Neural cell (in vitro differentiated cells): ENCODE measurements around the gene TIMM17A. TPM values are rescaled to one million over a fixed set of nuclear protein-coding genes. Genes with fewer than 3 reads are reported as not detected.

Source experiments
- H2AFZ ChIP-seq: fragments of 200-600, 300-800 bp; sonication (generic), shearing (Covaris generic); 2 replicates; pipeline ENCODE4 v1.6.0; 2014; ENCODE audit warnings: low read depth, mild to moderate bottlenecking, antibody characterized with exemption, low read length, moderate library complexity
- H3F3A ChIP-seq: fragments of 200-600 bp; shearing (Covaris generic); 2 replicates; pipeline ENCODE4 v1.6.1; 2016; ENCODE audit warnings: mild to moderate bottlenecking, moderate library complexity, mixed read lengths, antibody characterized with exemption, low read length; ENCODE audit not compliant: insufficient read depth, poor library complexity, severe bottlenecking
- H3K27ac ChIP-seq: fragments of 200-600, 300-800 bp; sonication (generic), shearing (Covaris generic); 2 replicates; pipeline ENCODE4 v1.5.1; 2014; ENCODE audit warnings: mild to moderate bottlenecking, low read length, moderate library complexity
- H3K27me3 ChIP-seq: fragments of 300-800, 200-600 bp; sonication (generic), shearing (Covaris generic); 2 replicates; pipeline ENCODE4 v1.6.0; 2014; ENCODE audit warnings: mild to moderate bottlenecking, low read depth, low read length, moderate library complexity; ENCODE audit not compliant: insufficient read depth
- H3K36me3 ChIP-seq: fragments of 300-800, 200-600 bp; sonication (generic), shearing (Covaris generic); 2 replicates; pipeline ENCODE4 v1.5.1; 2014; ENCODE audit warnings: mild to moderate bottlenecking, antibody characterized with exemption, low read length, moderate library complexity; ENCODE audit not compliant: insufficient read depth
- H3K4me2 ChIP-seq: fragments of 300-800, 200-600 bp; sonication (generic), shearing (Covaris generic); 2 replicates; pipeline ENCODE4 v1.6.0; 2014; ENCODE audit warnings: mild to moderate bottlenecking, low read length
- H3K4me3 ChIP-seq: fragments of 300-800, 200-600 bp; sonication (generic), shearing (Covaris generic); 2 replicates; pipeline ENCODE4 v1.5.1; 2014; ENCODE audit warnings: mild to moderate bottlenecking, low read length, moderate library complexity
- H3K79me2 ChIP-seq: fragments of 200-600 bp; shearing (Covaris generic); replicated peaks from 2 replicates; pipeline ENCODE4 v1.6.0; 2014; ENCODE audit warnings: mild to moderate bottlenecking, low read length, moderate library complexity; ENCODE audit not compliant: insufficient read depth
- H3K9ac ChIP-seq: fragments of 300-800, 200-600 bp; sonication (generic), shearing (Covaris generic); 2 replicates; pipeline ENCODE4 v1.6.1; 2016; ENCODE audit warnings: mild to moderate bottlenecking, low read length, mixed read lengths
- H3K9me2 ChIP-seq: fragments of 200-600 bp; shearing (Covaris generic); 2 replicates; pipeline ENCODE4 v1.6.1; 2016; ENCODE audit warnings: mild to moderate bottlenecking, low read length, mixed read lengths; ENCODE audit not compliant: insufficient read depth
- H3K9me3 ChIP-seq: fragments of 200-600, 300-800 bp; sonication (generic), shearing (Covaris generic); 2 replicates; pipeline ENCODE4 v1.6.1; 2016; ENCODE audit warnings: mild to moderate bottlenecking, mixed run types, low read length, moderate library complexity, mixed read lengths
- H4K20me1 ChIP-seq: fragments of 200-600 bp; shearing (Covaris generic); 2 replicates; pipeline ENCODE4 v1.6.1; 2016; ENCODE audit warnings: mild to moderate bottlenecking, mixed run types; ENCODE audit not compliant: insufficient read depth
- CTCF ChIP-seq: fragments of 450-650 bp; IDR thresholded peaks from 2 replicates; pipeline ENCODE4 v1.5.1; 2014; ENCODE audit warnings: antibody characterized with exemption, mild to moderate bottlenecking, moderate library complexity; ENCODE audit not compliant: poor library complexity, severe bottlenecking
- EP300 ChIP-seq: fragments of 450-650 bp; conservative IDR thresholded peaks from 2 replicates; pipeline ENCODE4 v1.6.1; 2014; ENCODE audit warnings: antibody characterized with exemption, mild to moderate bottlenecking, moderate library complexity; ENCODE audit not compliant: poor library complexity, severe bottlenecking
- EZH2 ChIP-seq: fragments of 200-600, 300-800 bp; shearing (Covaris generic), sonication (generic); IDR thresholded peaks from 2 replicates; pipeline ENCODE4 v1.6.1; 2014; ENCODE audit warnings: antibody characterized with exemption, low read length, borderline replicate concordance, mild to moderate bottlenecking; ENCODE audit not compliant: insufficient read depth, poor library complexity, severe bottlenecking
- MXI1 ChIP-seq: fragments of 450-650 bp; conservative IDR thresholded peaks from 2 replicates; pipeline ENCODE4 v1.6.1; 2014; ENCODE audit warnings: antibody characterized with exemption, mild to moderate bottlenecking; ENCODE audit not compliant: poor library complexity, severe bottlenecking
- POLR2AphosphoS5 ChIP-seq: IDR thresholded peaks from 2 replicates; pipeline ENCODE4 v1.6.1; 2012
- RAD21 ChIP-seq: fragments of 450-650 bp; conservative IDR thresholded peaks from 2 replicates; pipeline ENCODE4 v1.6.1; 2014; ENCODE audit warnings: antibody characterized with exemption, mild to moderate bottlenecking, moderate library complexity
- REST ChIP-seq: IDR thresholded peaks from 2 replicates; pipeline ENCODE4 v1.6.1; 2012; ENCODE audit warnings: borderline replicate concordance
- SMC3 ChIP-seq: fragments of 450-650 bp; conservative IDR thresholded peaks from 2 replicates; pipeline ENCODE4 v1.6.1; 2014; ENCODE audit warnings: antibody characterized with exemption, mild to moderate bottlenecking, moderate library complexity; ENCODE audit not compliant: poor library complexity
- TAF1 ChIP-seq: IDR thresholded peaks from 2 replicates; pipeline ENCODE4 v1.6.1; 2012; ENCODE audit warnings: low read depth
- polyA plus RNA-seq: library from polyadenylated mRNA; depleted of rRNA; stranded (reverse); fragments of >200 nt; gene quantifications from 2 replicates; pipeline ENCODE4 v1.2.3, GENCODE V29; 2014

Gene TIMM17A
- polyA plus RNA-seq, 1 donor from 2014 or later: 91.7 TPM

DNA sequence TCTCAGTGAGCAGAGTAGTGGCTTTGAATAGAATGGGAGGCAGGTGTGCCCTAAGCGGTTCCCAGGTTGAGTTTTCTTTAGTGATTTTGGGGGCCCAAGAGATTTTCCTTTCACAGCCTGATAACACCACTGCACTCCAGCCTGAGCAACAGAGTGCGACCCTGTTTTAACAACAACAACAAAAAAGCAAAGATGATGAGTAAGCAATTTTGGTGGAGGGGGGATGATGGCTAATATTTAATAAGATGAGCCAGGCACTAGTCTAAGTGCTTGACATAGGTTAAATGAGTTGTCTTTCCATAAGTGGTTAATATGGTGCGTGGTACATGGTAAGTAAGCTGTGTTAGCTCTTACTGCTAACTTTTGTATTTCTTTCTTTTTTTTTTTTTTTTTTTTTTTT, 29.1 kb downstream of the TIMM17A start:
- H2AFZ ChIP-seq: no peak overlapping the region
- H3K9ac ChIP-seq: no peak overlapping the region
- no peaks in the 10 kb centered on the region for H3K9me2 ChIP-seq
- TF ChIP-seq TAF1 (no peak), REST (no peak), MXI1 (no peak), EP300 (no peak), POLR2AphosphoS5 (no peak), RAD21 (no peak), CTCF (no peak)
- H3F3A ChIP-seq: no peaks in the 10 kb centered on the region
- H3K79me2 ChIP-seq: peaks cover 29% of the 10 kb centered on the region
- no peaks in the 10 kb centered on the region for H3K36me3 ChIP-seq
- H3K9me3 ChIP-seq: no peaks in the 10 kb centered on the region
- H3K4me3 ChIP-seq: peak overlapping the region; percentile 74
- no peaks in the 10 kb centered on the region for H4K20me1 ChIP-seq
- H3K4me2 ChIP-seq: no peak overlapping the region
- H3K27me3 ChIP-seq: no peaks in the 10 kb centered on the region
- H3K27ac ChIP-seq: no peak overlapping the region

- no peaks in the 10 kb centered on the region for H3K9me3 ChIP-seq
- peaks cover 4% of the 10 kb centered on the region for H3K36me3 ChIP-seq
- peaks cover 29% of the 10 kb centered on the region for H3K79me2 ChIP-seq
- H2AFZ ChIP-seq: no peak overlapping the region
- no peaks in the 10 kb centered on the region for H4K20me1 ChIP-seq
- no peaks in the 10 kb centered on the region for H3K9me2 ChIP-seq
- no peak overlapping the region for H3K9ac ChIP-seq
- no peak overlapping the region for H3K27ac ChIP-seq
- H3K4me2 ChIP-seq: no peak overlapping the region
- no peak for TF ChIP-seq SMC3
- no peak for TF ChIP-seq TAF1
- no peak for TF ChIP-seq MXI1
- TF ChIP-seq RAD21: no peak
- TF ChIP-seq EP300: no peak
- no peak overlapping the region for H3K4me3 ChIP-seq
- no peaks in the 10 kb centered on the region for H3K27me3 ChIP-seq
- no peaks in the 10 kb centered on the region for H3F3A ChIP-seq
These were observed 30.1 kb downstream of the TIMM17A start for GRCh38 chr1:201985355-201985754.

GRCh38 chr1:201988601-201989000, 33.3 kb downstream of the TIMM17A start:
- no peak overlapping the region for H3K4me3 ChIP-seq
- H3K27ac ChIP-seq: no peak overlapping the region
- no peak overlapping the region for H2AFZ ChIP-seq
- H3K36me3 ChIP-seq: peaks cover 9% of the 10 kb centered on the region
- no peaks in the 10 kb centered on the region for H3K9me2 ChIP-seq
- no peak overlapping the region for H3K4me2 ChIP-seq
- peaks cover 24% of the 10 kb centered on the region for H3K79me2 ChIP-seq
- no peaks in the 10 kb centered on the region for H3K27me3 ChIP-seq
- H3F3A ChIP-seq: no peaks in the 10 kb centered on the region
- H3K9ac ChIP-seq: no peak overlapping the region
- no peaks in the 10 kb centered on the region for H3K9me3 ChIP-seq
- TF ChIP-seq POLR2AphosphoS5 (no peak), TAF1 (no peak), EP300 (no peak), MXI1 (no peak), EZH2 (no peak), RAD21 (no peak), SMC3 (no peak), REST (no peak), CTCF (no peak)
- H4K20me1 ChIP-seq: no peaks in the 10 kb centered on the region
